HUES6 (cell line): Measurements from ENCODE around the gene P2RX4.
"Not testable (repeated sequence)": the region's sequence is repeated elsewhere in the genome, so short reads cannot be mapped to it uniquely, and the experiment has no call there.

Experiments
- H3K27ac ChIP-seq: 2 replicates; pipeline ENCODE4 v1.7.0; 2013; ENCODE audit warnings: low read depth, mild to moderate bottlenecking, low read length, inconsistent platforms
- H3K27me3 ChIP-seq: 2 replicates; pipeline ENCODE4 v1.6.1; 2013; ENCODE audit warnings: low read length; ENCODE audit not compliant: control insufficient read depth, insufficient read depth
- H3K36me3 ChIP-seq: 2 replicates; pipeline ENCODE4 v1.6.1; 2013; ENCODE audit warnings: low read length; ENCODE audit not compliant: control insufficient read depth, insufficient read depth
- H3K4me1 ChIP-seq: 2 replicates; pipeline ENCODE4 v1.6.1; 2013; ENCODE audit warnings: low read length; ENCODE audit not compliant: control insufficient read depth, insufficient read depth
- H3K4me3 ChIP-seq: 2 replicates; pipeline ENCODE4 v1.5.1; 2013; ENCODE audit warnings: low read depth, low read length
- H3K9ac ChIP-seq: one replicate; pipeline ENCODE4 v1.6.1; 2013; ENCODE audit warnings: mild to moderate bottlenecking, low read length
- H3K9me3 ChIP-seq: 2 replicates; pipeline ENCODE4 v1.6.1; 2013; ENCODE audit warnings: low read depth, low read length; ENCODE audit not compliant: control insufficient read depth, insufficient read depth

P2RX4 gene

GRCh38 chr12:121245951-121246350 is 36.0 kb downstream of the P2RX4 start:
- Histone ChIP-seq H3K27ac (no peak overlapping the region), H3K27me3 (no peaks in the 10 kb centered on the region), H3K36me3 (peaks cover 72% of the 10 kb centered on the region), H3K4me3 (no peak overlapping the region), H3K4me1 (peaks cover 8% of the 10 kb centered on the region; the same call in 1 of the 2 replicates), H3K9ac (no peak overlapping the region), H3K9me3 (no peaks in the 10 kb centered on the region)

GRCh38 chr12:121246893-121247557 is 37.1 kb downstream of the P2RX4 start:
- H3K4me3 ChIP-seq = no peak overlapping the region
- no peaks in the 10 kb centered on the region for H3K9me3 ChIP-seq
- peaks cover 73% of the 10 kb centered on the region for H3K36me3 ChIP-seq
- H3K27ac ChIP-seq = no peak overlapping the region
- no peak overlapping the region for H3K9ac ChIP-seq
- no peaks in the 10 kb centered on the region for H3K27me3 ChIP-seq
- H3K4me1 ChIP-seq = no peaks in the 10 kb centered on the region

- peaks cover 81% of the 10 kb centered on the region for H3K36me3 ChIP-seq
- no peak overlapping the region for H3K27ac ChIP-seq
- H3K9me3 ChIP-seq = no peaks in the 10 kb centered on the region
- no peak overlapping the region for H3K4me3 ChIP-seq
- H3K9ac ChIP-seq = no peak overlapping the region
- no peaks in the 10 kb centered on the region for H3K27me3 ChIP-seq
- no peaks in the 10 kb centered on the region for H3K4me1 ChIP-seq
Observed at GRCh38 chr12:121248622-121249021, 38.7 kb downstream of the P2RX4 start.

- no peaks in the 10 kb centered on the region for H3K9me3 ChIP-seq
- H3K4me3 ChIP-seq = no peak overlapping the region
- no peak overlapping the region for H3K27ac ChIP-seq
- H3K9ac ChIP-seq = no peak overlapping the region
- H3K27me3 ChIP-seq = no peaks in the 10 kb centered on the region
- H3K36me3 ChIP-seq = peaks cover 78% of the 10 kb centered on the region
- no peaks in the 10 kb centered on the region for H3K4me1 ChIP-seq
Observed at GRCh38 chr12:121250359-121250758, 40.4 kb downstream of the P2RX4 start.

GRCh38 chr12:121251838-121252237 is 41.9 kb downstream of the P2RX4 start:
- Histone ChIP-seq H3K27me3 (no peaks in the 10 kb centered on the region), H3K9me3 (no peaks in the 10 kb centered on the region), H3K4me3 (no peak overlapping the region), H3K27ac (no peak overlapping the region), H3K36me3 (peaks cover 86% of the 10 kb centered on the region), H3K4me1 (no peaks in the 10 kb centered on the region), H3K9ac (no peak overlapping the region)

- Histone ChIP-seq H3K27ac (no peak overlapping the region), H3K4me1 (no peaks in the 10 kb centered on the region), H3K4me3 (no peak overlapping the region), H3K9me3 (no peaks in the 10 kb centered on the region), H3K27me3 (no peaks in the 10 kb centered on the region), H3K36me3 (peaks cover 78% of the 10 kb centered on the region), H3K9ac (no peak overlapping the region)
Observed at GRCh38 chr12:121252712-121253345, 42.9 kb downstream of the P2RX4 start.

- no peak overlapping the region for H3K9ac ChIP-seq
- no peaks in the 10 kb centered on the region for H3K27me3 ChIP-seq
- H3K9me3 ChIP-seq = no peaks in the 10 kb centered on the region
- peaks cover 73% of the 10 kb centered on the region for H3K36me3 ChIP-seq
- no peak overlapping the region for H3K27ac ChIP-seq
- no peak overlapping the region for H3K4me3 ChIP-seq
- no peaks in the 10 kb centered on the region for H3K4me1 ChIP-seq
Observed at GRCh38 chr12:121253638-121254335, 43.9 kb downstream of the P2RX4 start.

- no peaks in the 10 kb centered on the region for H3K9me3 ChIP-seq
- H3K27ac ChIP-seq = no peak overlapping the region
- no peaks in the 10 kb centered on the region for H3K4me1 ChIP-seq
- H3K9ac ChIP-seq = no peak overlapping the region
- no peaks in the 10 kb centered on the region for H3K27me3 ChIP-seq
- H3K4me3 ChIP-seq = no peak overlapping the region
- H3K36me3 ChIP-seq = peaks cover 72% of the 10 kb centered on the region
Observed at GRCh38 chr12:121255433-121255832, 45.5 kb downstream of the P2RX4 start.

- peaks cover 68% of the 10 kb centered on the region for H3K36me3 ChIP-seq
- H3K4me1 ChIP-seq, H3K4me3 ChIP-seq, H3K27ac ChIP-seq, H3K9ac ChIP-seq, H3K9me3 ChIP-seq, H3K27me3 ChIP-seq: not testable (repeated sequence)
Observed at GRCh38 chr12:121257704-121258449, 47.9 kb downstream of the P2RX4 start.

- Histone ChIP-seq H3K9me3 (no peaks in the 10 kb centered on the region), H3K4me1 (no peaks in the 10 kb centered on the region), H3K27ac (no peak overlapping the region), H3K9ac (no peak overlapping the region), H3K27me3 (no peaks in the 10 kb centered on the region), H3K4me3 (no peak overlapping the region), H3K36me3 (peaks cover 68% of the 10 kb centered on the region)
Observed at GRCh38 chr12:121259074-121259473, 49.1 kb downstream of the P2RX4 start.

- H3K4me3 ChIP-seq = no peak overlapping the region
- no peaks in the 10 kb centered on the region for H3K9me3 ChIP-seq
- no peak overlapping the region for H3K27ac ChIP-seq
- no peaks in the 10 kb centered on the region for H3K27me3 ChIP-seq
- no peaks in the 10 kb centered on the region for H3K4me1 ChIP-seq
- peaks cover 66% of the 10 kb centered on the region for H3K36me3 ChIP-seq
- H3K9ac ChIP-seq = no peak overlapping the region
Observed at GRCh38 chr12:121260091-121260490, 50.2 kb downstream of the P2RX4 start.
